NCI-H2196 treated with DMSO at 0.1 percent for 48 hours (cell line): ENCODE results near the gene LRMDA.

Experiments used
- DNase-seq: peaks from one replicate; lab custom pipeline; 2025; ENCODE audit not compliant: unreplicated experiment; lab: John Stamatoyannopoulos, UW

The LRMDA gene

GRCh38 chr10:75443362-75443761 lies 11.9 kb downstream of the LRMDA start:
- no peak for DNase-seq

GRCh38 chr10:75444781-75445386 lies 13.5 kb downstream of the LRMDA start:
- no peak for DNase-seq

- DNase-seq = no peak
These were observed 15.1 kb downstream of the LRMDA start for GRCh38 chr10:75446508-75446907.

- DNase-seq = no peak
These were observed 16.7 kb downstream of the LRMDA start for GRCh38 chr10:75448166-75448565.

GRCh38 chr10:75449382-75450074 lies 18.1 kb downstream of the LRMDA start:
- DNase-seq = no peak

GRCh38 chr10:75450075-75450445 lies 18.6 kb downstream of the LRMDA start:
- no peak for DNase-seq

GRCh38 chr10:75450644-75451640 lies 19.5 kb downstream of the LRMDA start:
- DNase-seq = no peak

GRCh38 chr10:75451831-75452230 lies 20.4 kb downstream of the LRMDA start:
- no peak for DNase-seq

- DNase-seq = no peak
These were observed 21.6 kb downstream of the LRMDA start for GRCh38 chr10:75452997-75453396.

GRCh38 chr10:75456122-75456521 lies 24.7 kb downstream of the LRMDA start:
- no peak for DNase-seq

- no peak for DNase-seq
These were observed 28.6 kb downstream of the LRMDA start for GRCh38 chr10:75460059-75460458.

- no peak for DNase-seq
These were observed 30.5 kb downstream of the LRMDA start for GRCh38 chr10:75461672-75462649.

- DNase-seq = no peak
These were observed 31.4 kb downstream of the LRMDA start for GRCh38 chr10:75462865-75463264.

- DNase-seq = no peak
These were observed 33.3 kb downstream of the LRMDA start for GRCh38 chr10:75464478-75465449.

GRCh38 chr10:75465450-75465827 lies 34.0 kb downstream of the LRMDA start:
- DNase-seq = no peak

- no peak for DNase-seq
These were observed 34.6 kb downstream of the LRMDA start for GRCh38 chr10:75466001-75466400.

GRCh38 chr10:75466886-75467285 lies 35.5 kb downstream of the LRMDA start:
- no peak for DNase-seq

- DNase-seq = no peak
These were observed 37.2 kb downstream of the LRMDA start for GRCh38 chr10:75468612-75469005.

- no peak for DNase-seq
These were observed 37.7 kb downstream of the LRMDA start for GRCh38 chr10:75469006-75469616.
